ENCODE data around the gene TMEM86B. TPM values are rescaled to one million over a fixed set of nuclear protein-coding genes. Genes with fewer than 3 reads are reported as not detected.

TMEM86B gene
- total RNA-seq, result 6.0 and 6.7 TPM in 2 replicates

DNA sequence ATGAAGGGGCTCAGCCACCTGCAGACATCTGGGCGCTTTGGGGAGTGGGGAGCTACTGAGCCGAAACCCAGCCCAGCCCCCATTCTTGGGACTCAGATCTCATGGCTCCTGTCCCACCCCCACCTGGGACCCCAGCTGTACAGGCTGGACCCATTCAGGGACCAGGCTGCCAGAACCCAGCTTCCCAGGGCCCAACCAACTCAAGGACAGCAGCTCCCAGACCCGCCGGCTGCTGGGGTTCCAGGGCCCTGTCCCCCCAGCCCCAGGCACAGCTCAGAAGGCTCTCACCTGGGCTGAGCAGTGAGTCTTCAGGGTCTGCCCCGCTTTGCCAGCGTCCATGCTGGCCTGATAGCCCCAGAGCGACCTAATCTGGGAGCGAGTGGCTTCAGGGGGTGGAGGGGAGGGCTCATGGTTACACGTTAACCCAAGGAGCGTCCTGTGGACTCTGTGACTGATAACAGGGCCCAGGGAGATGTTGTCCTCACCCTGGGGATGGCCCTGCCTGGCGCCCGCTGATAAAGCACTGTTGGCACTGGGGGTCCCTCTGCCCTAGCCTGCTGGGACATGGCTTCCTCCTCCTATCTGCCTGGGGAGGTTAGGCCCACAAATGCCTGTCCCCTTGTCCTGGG, at the start of gene TMEM86B:
Gene TMEM86B, minus strand, starts transcription at position 361 of the 629 bp plus-strand sequence. Its CDS starts 22 bp downstream, at position 339.
- Mint-ChIP-seq H3K27ac (no peak within 1 kb of the TSS), H3K27me3 (ENCODE audit: low read depth) (no peaks in the 10 kb centered on the region), H3K9me3 (no peaks in the 10 kb centered on the region), H3K36me3 (ENCODE audit: low read depth) (peaks cover 47% of the 10 kb centered on the region), H3K4me1 (ENCODE audit: low read depth) (no peaks in the 10 kb centered on the region), H3K4me3 (ENCODE audit: low read depth) (no peak within 1 kb of the TSS)
- DNase-seq (ENCODE audit: low spot score), result no peak
- intact Hi-C loops (cut with micrococcal nuclease), result no loop called here

GRCh38 chr19:55277494-55277893, 48.9 kb upstream of the TMEM86B start:
- H3K27me3 Mint-ChIP-seq (ENCODE audit: low read depth), result no peaks in the 10 kb centered on the region
- H3K9me3 Mint-ChIP-seq, result no peaks in the 10 kb centered on the region
- no peak for DNase-seq (ENCODE audit: low spot score)
- no peak overlapping the region for H3K27ac Mint-ChIP-seq
- H3K36me3 Mint-ChIP-seq (ENCODE audit: low read depth), result peaks cover 23% of the 10 kb centered on the region
- peaks cover 16% of the 10 kb centered on the region for H3K4me1 Mint-ChIP-seq (ENCODE audit: low read depth)
- no peak overlapping the region for H3K4me3 Mint-ChIP-seq (ENCODE audit: low read depth)
- intact Hi-C loops (cut with micrococcal nuclease), result no loop called here

DNA sequence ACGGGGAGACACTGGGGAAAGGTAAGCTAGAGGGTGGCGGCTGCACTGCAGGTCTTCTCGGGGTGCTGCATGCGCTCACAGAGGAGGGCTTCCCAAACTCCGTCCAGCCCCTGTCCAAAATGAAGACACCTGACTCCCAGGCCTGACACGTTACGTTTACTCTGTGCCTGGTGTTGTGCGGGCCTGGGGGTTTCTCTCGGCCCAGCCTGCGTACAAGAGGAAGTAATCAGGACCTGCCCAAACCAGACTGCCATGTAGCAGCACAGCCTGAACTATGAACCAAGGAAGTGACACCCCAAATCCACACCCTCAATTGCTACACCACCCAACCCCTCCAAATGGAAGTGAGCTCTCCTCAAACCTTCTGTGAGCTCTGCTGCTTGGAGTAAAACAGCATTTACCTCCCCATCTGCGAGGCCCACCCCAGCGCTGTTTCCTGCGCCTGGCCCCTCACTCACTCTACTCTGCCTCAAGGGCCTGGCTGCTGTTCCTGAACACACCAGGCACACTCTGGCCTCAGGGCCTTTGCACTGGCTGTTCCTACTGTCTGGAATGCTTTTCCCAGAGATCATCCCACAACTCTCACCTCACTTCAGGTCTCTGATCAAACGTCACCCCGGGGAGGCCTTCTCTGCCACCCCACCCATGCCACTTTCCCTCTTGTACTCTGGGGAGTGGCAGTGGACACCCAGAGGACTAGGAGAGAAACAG, 48.3 kb upstream of the TMEM86B start:
- Mint-ChIP-seq H3K4me3 (ENCODE audit: low read depth) (no peak overlapping the region), H3K27ac (no peak overlapping the region), H3K36me3 (ENCODE audit: low read depth) (peaks cover 28% of the 10 kb centered on the region), H3K4me1 (ENCODE audit: low read depth) (peaks cover 16% of the 10 kb centered on the region), H3K9me3 (no peaks in the 10 kb centered on the region), H3K27me3 (ENCODE audit: low read depth) (no peaks in the 10 kb centered on the region)
- intact Hi-C loops (cut with micrococcal nuclease), result no loop called here
- DNase-seq (ENCODE audit: low spot score), result no peak

DNA sequence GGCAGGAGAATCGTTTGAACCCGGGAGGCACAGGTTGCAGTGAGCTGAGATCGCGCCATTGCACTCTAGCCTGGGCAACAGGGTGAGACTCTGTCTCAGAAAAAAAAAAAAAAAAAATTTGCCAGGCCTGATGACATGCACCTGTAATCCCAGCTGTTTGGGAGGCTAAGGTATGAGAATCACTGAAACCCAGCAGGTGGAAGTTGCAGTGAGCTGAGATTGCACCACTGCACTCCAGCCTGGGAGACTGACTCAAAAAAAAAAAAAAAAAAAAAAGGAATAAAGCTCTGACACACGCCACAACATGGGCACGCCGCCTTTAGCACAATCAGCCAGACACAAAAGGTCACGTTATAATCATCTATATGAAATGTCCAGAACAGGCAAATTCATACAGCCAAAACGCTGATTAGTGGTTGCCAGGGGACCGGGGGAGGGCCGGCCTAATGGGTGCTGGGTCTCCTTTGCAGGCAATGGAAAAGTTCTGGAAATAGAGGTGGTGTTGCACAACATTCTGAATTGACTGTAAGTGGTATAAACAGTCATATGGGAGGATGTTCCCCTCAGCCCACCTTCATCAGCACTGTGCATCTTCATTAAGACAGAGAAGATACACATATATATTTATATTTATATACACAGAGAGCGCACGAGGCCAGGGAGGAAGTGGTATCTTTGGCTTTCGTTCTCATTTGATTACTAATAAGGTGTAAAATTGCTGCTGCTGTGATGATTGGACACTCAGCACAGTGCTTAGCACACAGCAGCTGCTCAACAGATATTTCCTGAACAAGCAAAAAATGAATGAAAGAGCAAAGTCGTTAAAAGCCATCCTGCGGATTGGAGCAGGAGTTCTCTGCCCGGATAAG, 47.5 kb upstream of the TMEM86B start:
- Mint-ChIP-seq H3K9me3 (no peaks in the 10 kb centered on the region), H3K4me1 (ENCODE audit: low read depth) (peaks cover 14% of the 10 kb centered on the region), H3K27me3 (ENCODE audit: low read depth) (no peaks in the 10 kb centered on the region), H3K27ac (no peak overlapping the region), H3K4me3 (ENCODE audit: low read depth) (no peak overlapping the region), H3K36me3 (ENCODE audit: low read depth) (peaks cover 29% of the 10 kb centered on the region)
- intact Hi-C loops (cut with micrococcal nuclease), result no loop called here
- no peak for DNase-seq (ENCODE audit: low spot score)

- H3K27ac Mint-ChIP-seq, result no peak overlapping the region
- DNase-seq (ENCODE audit: low spot score), result no peak
- no peaks in the 10 kb centered on the region for H3K9me3 Mint-ChIP-seq
- peaks cover 30% of the 10 kb centered on the region for H3K36me3 Mint-ChIP-seq (ENCODE audit: low read depth)
- no peak overlapping the region for H3K4me3 Mint-ChIP-seq (ENCODE audit: low read depth)
- H3K27me3 Mint-ChIP-seq (ENCODE audit: low read depth), result no peaks in the 10 kb centered on the region
- intact Hi-C loops (cut with micrococcal nuclease), result no loop called here
- peaks cover 2% of the 10 kb centered on the region for H3K4me1 Mint-ChIP-seq (ENCODE audit: low read depth)
These were observed 45.6 kb upstream of the TMEM86B start for GRCh38 chr19:55273978-55274707.

DNA sequence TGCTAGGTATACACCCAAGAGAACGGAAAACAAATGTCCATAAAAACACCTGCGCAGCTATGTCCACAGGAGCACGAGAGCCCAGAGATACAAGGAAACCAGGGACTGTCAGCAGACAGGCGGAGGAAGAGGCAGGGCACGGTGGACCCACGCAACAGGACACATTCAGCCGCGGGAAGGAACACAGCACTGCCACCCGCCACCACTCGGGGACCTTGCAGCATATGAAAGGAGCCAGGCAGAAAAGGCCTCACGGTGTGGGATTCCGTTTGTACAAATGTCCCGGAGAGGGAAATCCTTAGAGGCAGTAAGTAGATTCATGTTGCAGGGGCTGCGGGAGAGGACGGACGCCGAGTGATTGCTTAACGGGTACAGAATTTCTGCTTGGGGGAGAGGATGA, 43.6 kb upstream of the TMEM86B start:
- no peaks in the 10 kb centered on the region for H3K9me3 Mint-ChIP-seq
- no peaks in the 10 kb centered on the region for H3K4me1 Mint-ChIP-seq (ENCODE audit: low read depth)
- intact Hi-C loops (cut with micrococcal nuclease), result no loop called here
- H3K36me3 Mint-ChIP-seq (ENCODE audit: low read depth), result peaks cover 31% of the 10 kb centered on the region
- H3K27ac Mint-ChIP-seq, result no peak overlapping the region
- no peak overlapping the region for H3K4me3 Mint-ChIP-seq (ENCODE audit: low read depth)
- DNase-seq (ENCODE audit: low spot score), result no peak
- no peaks in the 10 kb centered on the region for H3K27me3 Mint-ChIP-seq (ENCODE audit: low read depth)

GRCh38 chr19:55270172-55270942, 41.8 kb upstream of the TMEM86B start:
- Mint-ChIP-seq H3K4me1 (ENCODE audit: low read depth) (no peaks in the 10 kb centered on the region), H3K36me3 (ENCODE audit: low read depth) (peaks cover 29% of the 10 kb centered on the region), H3K4me3 (ENCODE audit: low read depth) (no peak overlapping the region), H3K9me3 (peaks cover 8% of the 10 kb centered on the region), H3K27me3 (ENCODE audit: low read depth) (no peaks in the 10 kb centered on the region), H3K27ac (no peak overlapping the region)
- intact Hi-C loops (cut with micrococcal nuclease), result no loop called here
- DNase-seq (ENCODE audit: low spot score), result no peak

DNA sequence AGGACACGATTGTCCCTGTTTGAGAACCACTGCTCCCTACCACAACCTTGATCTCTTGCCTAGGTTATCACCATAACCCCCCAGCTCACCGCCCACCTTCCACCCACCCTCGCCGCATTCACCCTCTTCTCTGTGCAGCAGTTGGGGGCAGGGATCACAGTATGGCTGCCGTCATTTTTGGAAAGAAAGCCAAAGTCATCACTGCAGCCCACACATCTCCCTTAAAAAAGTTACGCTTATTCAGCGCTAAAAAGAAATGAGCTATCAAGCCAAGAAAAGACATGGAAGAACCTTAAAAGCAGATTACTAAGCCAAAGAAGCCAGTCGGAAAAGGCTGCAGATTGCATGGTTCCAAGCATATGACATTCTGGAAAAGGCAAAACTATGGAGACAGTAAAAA, 40.7 kb upstream of the TMEM86B start:
- DNase-seq (ENCODE audit: low spot score), result no peak
- H3K9me3 Mint-ChIP-seq, result peaks cover 8% of the 10 kb centered on the region
- intact Hi-C loops (cut with micrococcal nuclease), result no loop called here
- no peak overlapping the region for H3K4me3 Mint-ChIP-seq (ENCODE audit: low read depth)
- H3K4me1 Mint-ChIP-seq (ENCODE audit: low read depth), result no peaks in the 10 kb centered on the region
- no peaks in the 10 kb centered on the region for H3K27me3 Mint-ChIP-seq (ENCODE audit: low read depth)
- H3K36me3 Mint-ChIP-seq (ENCODE audit: low read depth), result peaks cover 29% of the 10 kb centered on the region
- H3K27ac Mint-ChIP-seq, result no peak overlapping the region

GRCh38 chr19:55266840-55267239, 38.3 kb upstream of the TMEM86B start:
- intact Hi-C loops (cut with micrococcal nuclease), result no loop called here
- Mint-ChIP-seq H3K36me3 (ENCODE audit: low read depth) (peaks cover 21% of the 10 kb centered on the region), H3K4me3 (ENCODE audit: low read depth) (no peak overlapping the region), H3K27ac (no peak overlapping the region), H3K27me3 (ENCODE audit: low read depth) (no peaks in the 10 kb centered on the region), H3K4me1 (ENCODE audit: low read depth) (no peaks in the 10 kb centered on the region), H3K9me3 (peaks cover 8% of the 10 kb centered on the region)
- no peak for DNase-seq (ENCODE audit: low spot score)

DNA sequence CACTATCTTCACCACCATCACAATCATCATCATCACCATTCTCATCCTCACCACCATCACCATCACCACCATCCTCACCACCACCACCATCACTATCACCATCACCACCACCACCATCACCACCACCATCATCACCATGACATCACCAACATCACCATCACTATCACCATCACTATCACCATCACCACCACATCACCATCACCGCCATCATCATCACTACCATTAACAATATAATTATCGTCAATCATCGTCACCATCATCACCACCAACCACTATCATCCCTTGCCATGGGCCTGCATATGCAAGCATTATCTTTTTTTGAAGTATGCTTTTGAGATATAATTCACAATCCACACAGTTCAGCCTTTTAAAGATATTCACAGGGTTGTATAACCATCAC, 37.8 kb upstream of the TMEM86B start:
- intact Hi-C loops (cut with micrococcal nuclease), result no loop called here
- no peak overlapping the region for H3K4me3 Mint-ChIP-seq (ENCODE audit: low read depth)
- H3K36me3 Mint-ChIP-seq (ENCODE audit: low read depth), result peaks cover 20% of the 10 kb centered on the region
- DNase-seq (ENCODE audit: low spot score), result no peak
- H3K9me3 Mint-ChIP-seq, result peaks cover 8% of the 10 kb centered on the region
- H3K27ac Mint-ChIP-seq, result no peak overlapping the region
- H3K27me3 Mint-ChIP-seq (ENCODE audit: low read depth), result no peaks in the 10 kb centered on the region
- H3K4me1 Mint-ChIP-seq (ENCODE audit: low read depth), result no peaks in the 10 kb centered on the region

GRCh38 chr19:55265723-55266386, 37.3 kb upstream of the TMEM86B start:
- no peak overlapping the region for H3K27ac Mint-ChIP-seq
- H3K4me3 Mint-ChIP-seq (ENCODE audit: low read depth), result no peak overlapping the region
- H3K4me1 Mint-ChIP-seq (ENCODE audit: low read depth), result no peaks in the 10 kb centered on the region
- peaks cover 8% of the 10 kb centered on the region for H3K9me3 Mint-ChIP-seq
- H3K27me3 Mint-ChIP-seq (ENCODE audit: low read depth), result no peaks in the 10 kb centered on the region
- peaks cover 20% of the 10 kb centered on the region for H3K36me3 Mint-ChIP-seq (ENCODE audit: low read depth)
- intact Hi-C loops (cut with micrococcal nuclease), result no loop called here
- DNase-seq (ENCODE audit: low spot score), result no peak
